Loucy (cell line): ENCODE results near the gene GLYATL2.

Experiments
- H2AFZ ChIP-seq: fragments of 200-600 bp; sonication (generic); 2 replicates; pipeline ENCODE4 v1.6.0; 2016; ENCODE audit warnings: antibody characterized with exemption, mild to moderate bottlenecking, low read length, moderate library complexity
- H3F3A ChIP-seq: fragments of 200-600 bp; 2 replicates; pipeline ENCODE4 v1.6.0; 2016; ENCODE audit warnings: antibody characterized with exemption, low read depth, mild to moderate bottlenecking
- H3K27me3 ChIP-seq: fragments of 200-600 bp; sonication (generic); 2 replicates; pipeline ENCODE4 v1.6.1; 2014; ENCODE audit warnings: low read length, mild to moderate bottlenecking; ENCODE audit not compliant: insufficient read depth, poor library complexity, severe bottlenecking
- H3K36me3 ChIP-seq: fragments of 200-600 bp; sonication (generic); 2 replicates; pipeline ENCODE4 v1.6.1; 2016; ENCODE audit warnings: low read length; ENCODE audit not compliant: insufficient read depth
- H3K4me1 ChIP-seq: fragments of 200-600 bp; sonication (generic); 2 replicates; pipeline ENCODE4 v1.5.1; 2014; ENCODE audit warnings: low read length, mild to moderate bottlenecking; ENCODE audit not compliant: insufficient read depth, poor library complexity, severe bottlenecking
- H3K4me2 ChIP-seq: fragments of 200-600 bp; sonication (generic); 2 replicates; pipeline ENCODE4 v1.6.0; 2014; ENCODE audit warnings: antibody characterized with exemption, low read length, low read depth, mild to moderate bottlenecking; ENCODE audit not compliant: poor library complexity, severe bottlenecking
- H3K4me3 ChIP-seq: fragments of 200-600 bp; sonication (generic); 2 replicates; pipeline ENCODE4 v1.5.1; 2014; ENCODE audit warnings: low read length, mild to moderate bottlenecking, mixed read lengths; ENCODE audit not compliant: poor library complexity, severe bottlenecking
- H3K79me2 ChIP-seq: fragments of 200-600 bp; sonication (generic); 2 replicates; pipeline ENCODE4 v1.6.1; 2014; ENCODE audit warnings: low read length; ENCODE audit not compliant: insufficient read depth
- H3K9ac ChIP-seq: fragments of 200-600 bp; sonication (generic); 2 replicates; pipeline ENCODE4 v1.6.0; 2014; ENCODE audit warnings: mild to moderate bottlenecking, low read depth, low read length, moderate library complexity; ENCODE audit not compliant: poor library complexity, severe bottlenecking
- H3K9me2 ChIP-seq: fragments of 200-600 bp; sonication (generic); replicated peaks from 2 replicates; pipeline ENCODE4 v1.6.1; 2016; ENCODE audit warnings: low read depth, low read length, mixed read lengths
- H3K9me3 ChIP-seq: fragments of 200-600 bp; sonication (generic); 2 replicates; pipeline ENCODE4 v1.6.1; 2014; ENCODE audit warnings: mild to moderate bottlenecking, antibody characterized with exemption, low read length, low read depth; ENCODE audit not compliant: insufficient read depth
- H4K20me1 ChIP-seq: fragments of 200-600 bp; sonication (generic); 2 replicates; pipeline ENCODE4 v1.6.0; 2014; ENCODE audit warnings: antibody characterized with exemption, low read length, mild to moderate bottlenecking; ENCODE audit not compliant: insufficient read depth, poor library complexity, severe bottlenecking
- EZH2phosphoT487 ChIP-seq: fragments of 200-600 bp; IDR thresholded peaks from 2 replicates; pipeline ENCODE4 v1.6.1; 2018; ENCODE audit warnings: antibody characterized with exemption, mild to moderate bottlenecking, moderate library complexity, borderline replicate concordance
- TF ChIP-seq, protein P1 (sequence below): fragments of 200-600 bp; sonication (generic); conservative IDR thresholded peaks from 2 replicates; pipeline ENCODE4 v1.5.1; 2014; ENCODE audit warnings: mild to moderate bottlenecking, antibody characterized with exemption, low read length

The GLYATL2 gene

DNA sequence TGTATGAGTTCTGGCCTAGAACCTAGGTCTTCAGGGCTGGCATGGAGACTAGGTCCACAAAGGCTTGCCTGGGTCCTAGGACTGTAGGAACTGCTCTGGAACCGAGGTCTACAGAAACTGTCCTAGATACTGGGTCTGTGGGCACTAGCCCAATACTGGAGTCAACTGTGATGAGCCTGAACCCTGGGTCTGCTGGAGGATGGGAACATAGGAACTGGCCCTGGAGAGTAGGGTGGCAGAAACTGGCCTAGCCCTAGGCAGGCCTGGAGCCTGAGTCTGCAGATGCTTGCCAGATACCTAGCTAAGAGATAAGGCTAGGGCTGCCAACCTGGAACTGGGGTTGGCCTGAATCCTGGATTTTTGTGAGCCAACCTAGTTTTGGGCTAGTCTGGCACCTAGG lies 19.2 kb upstream of the GLYATL2 start:
- TF ChIP-seq EZH2phosphoT487: no peak
- TF ChIP-seq, protein P1, sequence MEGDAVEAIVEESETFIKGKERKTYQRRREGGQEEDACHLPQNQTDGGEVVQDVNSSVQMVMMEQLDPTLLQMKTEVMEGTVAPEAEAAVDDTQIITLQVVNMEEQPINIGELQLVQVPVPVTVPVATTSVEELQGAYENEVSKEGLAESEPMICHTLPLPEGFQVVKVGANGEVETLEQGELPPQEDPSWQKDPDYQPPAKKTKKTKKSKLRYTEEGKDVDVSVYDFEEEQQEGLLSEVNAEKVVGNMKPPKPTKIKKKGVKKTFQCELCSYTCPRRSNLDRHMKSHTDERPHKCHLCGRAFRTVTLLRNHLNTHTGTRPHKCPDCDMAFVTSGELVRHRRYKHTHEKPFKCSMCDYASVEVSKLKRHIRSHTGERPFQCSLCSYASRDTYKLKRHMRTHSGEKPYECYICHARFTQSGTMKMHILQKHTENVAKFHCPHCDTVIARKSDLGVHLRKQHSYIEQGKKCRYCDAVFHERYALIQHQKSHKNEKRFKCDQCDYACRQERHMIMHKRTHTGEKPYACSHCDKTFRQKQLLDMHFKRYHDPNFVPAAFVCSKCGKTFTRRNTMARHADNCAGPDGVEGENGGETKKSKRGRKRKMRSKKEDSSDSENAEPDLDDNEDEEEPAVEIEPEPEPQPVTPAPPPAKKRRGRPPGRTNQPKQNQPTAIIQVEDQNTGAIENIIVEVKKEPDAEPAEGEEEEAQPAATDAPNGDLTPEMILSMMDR: no peak
- Histone ChIP-seq H3F3A (no peaks in the 10 kb centered on the region), H2AFZ (no peak overlapping the region), H3K4me2 (no peak overlapping the region), H3K27me3 (no peaks in the 10 kb centered on the region), H3K9me2 (no peaks in the 10 kb centered on the region), H3K36me3 (no peaks in the 10 kb centered on the region), H4K20me1 (no peaks in the 10 kb centered on the region), H3K79me2 (no peaks in the 10 kb centered on the region), H3K9me3 (peaks cover 2% of the 10 kb centered on the region; the same call in 1 of the 2 replicates), H3K4me1 (no peaks in the 10 kb centered on the region), H3K9ac (no peak overlapping the region), H3K4me3 (no peak overlapping the region)

DNA sequence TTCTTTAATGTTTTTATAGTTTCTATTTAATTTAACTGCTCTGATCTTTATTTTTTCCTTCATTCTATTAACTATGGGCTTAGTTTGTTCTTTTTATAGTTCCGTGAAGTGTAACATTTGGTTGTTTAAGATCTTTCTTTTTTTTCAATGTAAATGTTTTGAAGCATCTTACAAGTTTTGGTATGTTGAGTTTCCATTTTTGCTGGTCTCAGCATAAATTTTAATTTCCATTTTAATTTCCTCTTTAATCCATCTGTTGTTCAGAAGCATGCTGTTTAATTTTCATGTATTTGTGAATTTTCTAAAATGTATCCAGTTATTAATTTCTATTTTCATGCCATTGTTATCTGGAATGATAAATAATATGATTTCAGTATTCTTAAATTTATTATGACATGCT lies 17.0 kb upstream of the GLYATL2 start:
- Histone ChIP-seq H3K4me3 (no peak overlapping the region), H3K4me1 (no peaks in the 10 kb centered on the region), H3K9ac (no peak overlapping the region), H3K9me3 (peaks cover 2% of the 10 kb centered on the region; the same call in 1 of the 2 replicates), H3K79me2 (no peaks in the 10 kb centered on the region), H3K36me3 (no peaks in the 10 kb centered on the region), H2AFZ (no peak overlapping the region), H4K20me1 (no peaks in the 10 kb centered on the region), H3K9me2 (no peaks in the 10 kb centered on the region), H3K27me3 (no peaks in the 10 kb centered on the region), H3K4me2 (no peak overlapping the region), H3F3A (no peaks in the 10 kb centered on the region)
- TF ChIP-seq, protein P1: no peak
- no peak for TF ChIP-seq EZH2phosphoT487

DNA sequence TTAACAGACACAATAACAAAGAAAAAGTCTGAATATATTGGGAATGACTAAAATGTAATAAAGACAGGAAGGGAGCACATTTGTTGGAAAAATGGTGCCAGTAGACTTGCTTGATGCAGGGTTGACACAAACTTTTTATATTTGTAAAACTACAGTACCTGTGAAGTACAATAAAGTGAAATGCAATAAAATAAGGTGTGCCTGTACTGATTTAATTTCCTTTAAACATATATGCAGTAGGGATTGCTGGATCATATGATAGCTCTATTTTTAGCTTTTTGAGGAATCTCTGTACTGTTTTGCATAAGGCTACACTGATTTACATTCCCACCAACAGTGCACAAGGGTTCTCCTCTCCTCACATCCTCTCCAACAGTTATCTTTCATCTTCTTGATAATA lies 12.3 kb upstream of the GLYATL2 start:
- Histone ChIP-seq H3F3A (no peaks in the 10 kb centered on the region), H3K4me3 (no peak overlapping the region), H3K4me2 (no peak overlapping the region), H4K20me1 (no peaks in the 10 kb centered on the region), H3K36me3 (no peaks in the 10 kb centered on the region), H3K9me3 (no peaks in the 10 kb centered on the region), H3K9me2 (no peaks in the 10 kb centered on the region), H2AFZ (no peak overlapping the region), H3K9ac (no peak overlapping the region), H3K4me1 (no peaks in the 10 kb centered on the region), H3K79me2 (no peaks in the 10 kb centered on the region), H3K27me3 (no peaks in the 10 kb centered on the region)
- TF ChIP-seq, protein P1: no peak
- no peak for TF ChIP-seq EZH2phosphoT487
